Measurements from ENCODE around the gene NAALADL1.
"Not testable (repeated sequence)": the region's sequence is repeated elsewhere in the genome, so short reads cannot be mapped to it uniquely, and the experiment has no call there.

NAALADL1 gene

GRCh38 chr11:65008873-65009272, 49.5 kb downstream of the NAALADL1 start:
- no peak for DNase-seq

DNA sequence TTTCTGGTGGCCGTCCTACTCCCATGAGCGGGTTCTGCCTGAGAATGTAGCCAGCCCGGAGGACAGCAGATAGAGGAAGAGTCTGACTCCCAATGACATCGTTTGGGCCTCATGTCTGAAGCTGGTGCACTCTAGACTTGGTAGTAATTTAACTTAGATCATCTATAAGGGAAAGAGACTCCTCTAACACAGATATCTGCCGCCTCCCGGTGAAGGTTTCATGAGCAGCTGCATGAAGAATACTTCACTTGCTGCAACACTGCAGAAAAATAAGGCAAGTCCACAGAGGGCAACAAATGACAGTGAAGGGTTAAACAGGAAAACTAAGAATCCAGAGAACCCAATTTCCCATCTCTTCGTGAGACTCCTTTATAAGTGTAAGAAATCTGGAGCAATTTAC, 50.3 kb downstream of the NAALADL1 start:
- no peak for DNase-seq

- not testable (repeated sequence) for DNase-seq
These were observed 54.4 kb downstream of the NAALADL1 start for GRCh38 chr11:65003968-65004367.

- DNase-seq, result peak; percentile 42
These were observed 55.1 kb downstream of the NAALADL1 start for GRCh38 chr11:65003282-65003681.

DNA sequence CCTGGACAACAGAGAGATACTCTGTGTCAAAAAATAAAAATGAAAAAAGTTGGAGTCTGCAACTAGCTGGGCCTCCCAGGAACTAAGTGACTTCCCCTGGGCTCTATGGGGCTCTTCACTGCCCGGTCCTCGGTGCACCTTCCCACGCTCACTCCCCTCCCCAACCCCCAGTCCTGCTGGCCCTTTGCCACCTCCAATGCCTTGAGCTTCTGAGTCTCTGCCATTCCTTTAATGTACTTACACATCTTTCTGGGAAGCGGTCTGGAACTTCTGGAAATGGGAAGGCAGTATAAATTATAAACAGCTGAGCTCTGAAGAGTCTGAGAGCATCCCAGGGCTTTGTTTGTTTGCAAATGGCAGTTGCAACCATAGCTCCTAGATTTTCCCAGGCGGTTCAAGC, 55.6 kb downstream of the NAALADL1 start:
- peak; percentile 4 for DNase-seq

- no peak for DNase-seq
These were observed 58.9 kb downstream of the NAALADL1 start for GRCh38 chr11:64999478-64999877.

DNA sequence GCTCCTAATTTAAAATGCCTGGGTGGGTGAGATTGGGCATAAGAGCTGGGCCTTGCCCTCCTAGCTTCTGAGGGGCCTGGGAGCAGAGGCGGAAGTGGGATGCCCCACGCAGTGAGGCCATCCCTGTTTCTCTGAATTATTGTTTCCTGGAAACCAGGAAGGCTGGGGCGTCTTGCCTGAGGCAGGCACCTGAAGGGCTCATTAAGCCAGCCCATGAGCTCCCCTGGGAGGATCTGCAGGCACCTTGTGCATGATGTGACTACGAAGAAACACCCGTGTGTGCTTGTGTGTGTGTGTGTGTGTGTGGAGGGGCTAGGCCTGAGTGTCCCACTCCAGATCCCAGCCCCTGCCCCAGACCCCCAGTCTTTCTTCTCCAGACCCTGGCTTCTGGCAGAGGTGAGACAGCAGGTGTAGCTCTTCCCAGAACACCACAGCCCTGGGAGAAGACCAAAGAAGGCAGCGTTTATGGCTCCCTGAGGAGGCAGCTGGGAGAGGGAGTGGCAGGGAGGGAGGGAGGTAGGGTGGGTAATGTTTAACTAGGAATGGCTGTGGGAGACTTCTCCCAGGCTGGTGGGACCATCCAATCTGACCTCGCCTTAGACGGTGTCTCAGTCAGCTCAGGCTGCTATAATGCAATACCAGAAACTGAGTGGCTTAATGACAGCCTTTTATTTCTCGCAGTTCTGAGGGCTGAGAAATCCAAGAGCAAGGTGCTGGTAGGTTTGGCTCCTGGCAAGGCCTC, 59.5 kb downstream of the NAALADL1 start:
- DNase-seq, result no peak

- DNase-seq, result no peak
These were observed 60.2 kb downstream of the NAALADL1 start for GRCh38 chr11:64998141-64998540.

DNA sequence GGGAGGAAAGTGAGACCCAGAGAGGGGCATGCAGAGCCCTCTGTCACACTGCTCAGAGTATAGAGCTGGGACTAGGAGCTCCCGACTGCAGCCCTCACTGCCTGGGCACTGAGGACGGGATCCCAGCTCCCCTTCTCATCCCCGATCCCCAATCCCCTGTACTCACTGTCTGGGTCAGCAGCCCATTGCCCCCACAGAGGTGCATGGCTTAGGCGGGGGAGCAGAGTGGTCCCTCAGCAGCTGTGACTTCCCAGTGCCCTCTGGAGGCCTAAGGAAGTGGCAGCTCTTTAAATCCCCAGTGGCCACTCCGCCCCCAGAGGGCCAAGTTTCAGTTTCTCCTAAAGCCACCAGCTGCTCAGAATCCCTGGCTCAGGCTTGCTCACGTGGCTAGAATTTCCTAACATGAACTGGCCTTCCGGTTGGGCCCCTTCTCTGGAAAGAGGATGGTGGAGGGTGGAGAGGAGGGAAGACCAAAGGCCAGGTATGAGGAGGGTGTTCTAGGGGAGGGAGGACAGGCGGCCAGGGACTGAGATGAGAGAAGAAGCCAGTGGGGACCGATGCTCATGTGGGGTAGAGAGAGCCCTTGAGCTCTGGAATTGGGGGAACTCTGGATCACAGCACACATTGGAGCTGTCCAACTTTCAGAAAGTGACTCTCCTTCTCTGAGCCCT, 61.5 kb downstream of the NAALADL1 start, which contains the start of gene BATF2:
BATF2 (minus strand) TSS at position 262 of the 671 bp plus-strand sequence; CDS start at position 205, 57 bp downstream.
- DNase-seq, result peak; percentile 65

DNA sequence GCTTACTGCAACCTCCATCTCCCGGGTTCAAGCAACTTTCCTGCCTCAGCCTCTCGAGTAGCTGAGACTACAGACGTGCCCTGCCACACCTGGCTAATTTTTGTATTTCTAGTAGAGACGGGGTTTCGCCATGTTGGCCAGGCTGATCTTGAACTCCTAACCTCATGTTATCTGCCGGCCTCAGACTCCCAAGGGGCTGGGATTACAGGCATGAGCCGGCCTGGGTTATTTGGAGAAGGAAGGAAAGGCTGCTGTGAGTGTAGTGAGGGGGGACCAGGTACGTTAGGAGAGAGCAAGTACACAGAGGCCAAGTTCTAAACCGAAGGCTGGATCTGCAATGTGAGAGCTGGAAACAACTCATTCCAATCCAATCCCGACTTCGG, 62.0 kb downstream of the NAALADL1 start:
- DNase-seq, result no peak

Measured in fibroblast of skin of scalp (primary cell).